K562 (cell line): ENCODE results near the gene IRAG1. TPM values are rescaled to one million over a fixed set of nuclear protein-coding genes. Genes with fewer than 3 reads are reported as not detected.

Experiments
- CBFB ChIP-seq: sonication (generic); formaldehyde crosslinking; IDR thresholded peaks from 2 replicates; pipeline ENCODE4 v1.4.0; 2020; ENCODE audit warnings: mild to moderate bottlenecking, missing genetic modification reagents
- HDAC3 ChIP-seq: fragments of 450-650 bp; IDR thresholded peaks from 2 replicates; pipeline ENCODE4 v1.6.1; 2018; ENCODE audit warnings: borderline replicate concordance, mild to moderate bottlenecking, moderate library complexity; ENCODE audit not compliant: partially characterized antibody
- HEY1 ChIP-seq: fragments of 250-450 bp; sonication (Bioruptor Pico); IDR thresholded peaks from 2 replicates; pipeline ENCODE4 v1.5.0; 2020; ENCODE audit warnings: mild to moderate bottlenecking, moderate library complexity, borderline replicate concordance
- ILF3 ChIP-seq: fragments of 450-650 bp; IDR thresholded peaks from 2 replicates; pipeline ENCODE4 v1.6.1; 2018; ENCODE audit warnings: antibody characterized with exemption, mild to moderate bottlenecking, moderate library complexity, borderline replicate concordance
- NBN ChIP-seq: fragments of 450-650 bp; IDR thresholded peaks from 2 replicates; pipeline ENCODE4 v1.6.1; 2016; ENCODE audit warnings: low read depth, mild to moderate bottlenecking
- NR2C1 ChIP-seq, 2 experiments: fragments of 450-650 bp; IDR thresholded peaks; 2 replicates each; pipeline ENCODE4 v1.6.1; 2017; ENCODE audit warnings: mild to moderate bottlenecking in 2 of 2, antibody characterized with exemption in 1 of 2, inconsistent platforms in 1 of 2, missing compliant biosample characterization in 1 of 2, missing genetic modification characterization in 1 of 2
- PML ChIP-seq: IDR thresholded peaks from 2 replicates; pipeline ENCODE4 v1.6.1; 2012; ENCODE audit warnings: low read length, inconsistent platforms
- POLR3A ChIP-seq: IDR thresholded peaks from 2 replicates; pipeline ENCODE4 v1.6.1; 2011; ENCODE audit warnings: borderline replicate concordance, mild to moderate bottlenecking, moderate library complexity; ENCODE audit not compliant: insufficient read length, insufficient read depth; ENCODE audit errors: extremely low read depth
- ZNF197 ChIP-seq: fragments of 200-800 bp; sonication (Bioruptor generic); IDR thresholded peaks from 2 replicates; pipeline ENCODE4 v1.6.1; 2016; ENCODE audit warnings: low read depth, missing genetic modification characterization, missing compliant biosample characterization
- ZNF23 ChIP-seq: fragments of 250-450 bp; sonication (Bioruptor Pico); IDR thresholded peaks from 2 replicates; pipeline ENCODE4 v1.4.0; 2020; ENCODE audit warnings: mild to moderate bottlenecking
- ZNF24 ChIP-seq: fragments of 450-650 bp; IDR thresholded peaks from 2 replicates; pipeline ENCODE4 v1.6.1; 2016
- ZNF3 ChIP-seq: fragments of 250-450 bp; sonication (Bioruptor Pico); IDR thresholded peaks from 2 replicates; pipeline ENCODE4 v1.5.0; 2021; ENCODE audit warnings: mild to moderate bottlenecking, moderate library complexity
- ZNF354B ChIP-seq: fragments of 250-450 bp; sonication (Bioruptor Pico); IDR thresholded peaks from 2 replicates; pipeline ENCODE4 v1.4.0; 2020
- polyA plus RNA-seq, 8 experiments: library from polyadenylated mRNA; depleted of rRNA in 4 of 8; stranded (reverse) in 5 of 8; unstranded in 3 of 8; fragments of >200 nt; fragmentation: Nextera tagmentation in 2 of 8; fragmentation: Illumina TruSeq in 1 of 8; extraction: Ambion mirVana in 2 of 8; extraction: Trizol in 1 of 8; gene quantifications; 2 replicates each; pipeline versions ENCODE4 v1.2.1 to v1.2.3, GENCODE V29; 2011 to 2014; ENCODE audit warnings: inconsistent platforms in 1 of 8, missing spikeins in 1 of 8
- total RNA-seq, 7 experiments: library from RNA; depleted of rRNA in 6 of 7; stranded (reverse); fragments of >200 nt in 6 of 7; fragmentation: Illumina TruSeq in 2 of 7; extraction: Trizol in 2 of 7; gene quantifications; 2 replicates each; pipeline versions ENCODE4 v1.2.1 to v1.2.3, GENCODE V29; 2011 to 2021; ENCODE audit warnings: low replicate concordance in 1 of 7
- TF ChIP-seq, protein P1 (sequence below): fragments of 250-450 bp; sonication (Bioruptor Pico); IDR thresholded peaks from 2 replicates; pipeline ENCODE4 v1.4.0; 2020; ENCODE audit warnings: borderline replicate concordance
- TF ChIP-seq, protein P2 (sequence below): IDR thresholded peaks from 2 replicates; pipeline ENCODE4 v1.6.1; 2011; ENCODE audit not compliant: insufficient read length; ENCODE audit errors: extremely low read depth
- TF ChIP-seq, protein P3 (sequence below), 2 experiments: IDR thresholded peaks in 1 of 2; conservative IDR thresholded peaks in 1 of 2; 2 replicates each; pipeline ENCODE4 v1.6.1; 2016; ENCODE audit warnings: low read depth in 2 of 2, mild to moderate bottlenecking in 1 of 2, missing compliant biosample characterization in 1 of 2, missing genetic modification characterization in 1 of 2, moderate library complexity in 1 of 2
- TF ChIP-seq, protein P4 (sequence below), 2 experiments: IDR thresholded peaks; 2 replicates each; pipeline ENCODE4 v1.6.1; 2011; ENCODE audit warnings: borderline replicate concordance in 1 of 2, control low read depth in 1 of 2, low read depth in 1 of 2, low read length in 1 of 2, mild to moderate bottlenecking in 1 of 2, mixed read lengths in 1 of 2, moderate library complexity in 1 of 2; ENCODE audit not compliant: insufficient read depth in 1 of 2, insufficient read length in 1 of 2, poor library complexity in 1 of 2, severe bottlenecking in 1 of 2; ENCODE audit errors: extremely low read depth in 1 of 2
- TF ChIP-seq, protein P5 (sequence below): sonication (generic); formaldehyde crosslinking; IDR thresholded peaks from 2 replicates; pipeline ENCODE4 v1.8.0; 2023; ENCODE audit warnings: mild to moderate bottlenecking, missing genetic modification reagents

Gene IRAG1
- total and polyA plus RNA-seq, 9 of the 15 experiments (the other 6 are each of a cell fraction or from before 2014, with no cell fraction given): 0.01 to 0.22 (median 0.09) TPM; not detected in 1

DNA sequence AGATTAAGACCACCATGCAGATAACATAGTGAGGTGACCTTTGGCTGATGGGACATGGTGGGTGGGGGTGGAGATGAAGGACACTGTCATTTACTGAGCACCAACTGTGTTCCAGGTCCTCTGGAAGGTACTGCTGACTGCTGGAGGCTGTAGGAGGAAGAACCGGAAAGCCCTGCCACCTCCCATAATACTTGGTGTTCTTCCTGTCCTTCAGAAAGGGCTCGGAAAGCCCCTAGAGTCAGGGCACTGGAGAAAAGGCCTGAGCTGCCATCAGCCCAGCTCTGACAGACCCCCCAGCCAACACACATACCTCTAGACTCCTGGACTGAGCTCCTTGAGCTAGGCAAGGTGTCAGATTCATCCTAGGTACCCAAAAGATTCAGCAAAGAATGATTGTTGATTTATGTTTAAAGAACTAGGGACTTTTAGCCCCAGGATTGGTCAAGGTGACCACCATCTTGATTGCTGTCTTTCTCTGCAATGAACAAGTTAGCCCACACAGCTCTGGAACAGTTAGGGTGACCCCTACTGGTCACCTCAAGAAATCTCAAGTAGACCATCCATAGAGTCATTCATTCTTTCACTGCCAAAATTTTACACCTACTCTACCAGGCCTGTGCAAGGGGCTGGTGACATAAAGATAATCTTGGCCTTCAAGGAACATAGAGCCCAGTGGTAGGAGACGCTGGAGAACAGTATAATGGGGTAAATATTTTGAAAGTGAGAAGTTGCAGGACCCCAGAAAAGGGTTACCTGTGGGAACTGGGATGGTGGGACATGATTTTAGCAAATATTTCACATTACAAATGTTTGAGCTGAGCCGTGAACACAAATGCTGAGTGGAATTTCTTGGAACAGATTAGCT, 39.4 kb downstream of the IRAG1 start (continued):
- TF ChIP-seq, protein P1, sequence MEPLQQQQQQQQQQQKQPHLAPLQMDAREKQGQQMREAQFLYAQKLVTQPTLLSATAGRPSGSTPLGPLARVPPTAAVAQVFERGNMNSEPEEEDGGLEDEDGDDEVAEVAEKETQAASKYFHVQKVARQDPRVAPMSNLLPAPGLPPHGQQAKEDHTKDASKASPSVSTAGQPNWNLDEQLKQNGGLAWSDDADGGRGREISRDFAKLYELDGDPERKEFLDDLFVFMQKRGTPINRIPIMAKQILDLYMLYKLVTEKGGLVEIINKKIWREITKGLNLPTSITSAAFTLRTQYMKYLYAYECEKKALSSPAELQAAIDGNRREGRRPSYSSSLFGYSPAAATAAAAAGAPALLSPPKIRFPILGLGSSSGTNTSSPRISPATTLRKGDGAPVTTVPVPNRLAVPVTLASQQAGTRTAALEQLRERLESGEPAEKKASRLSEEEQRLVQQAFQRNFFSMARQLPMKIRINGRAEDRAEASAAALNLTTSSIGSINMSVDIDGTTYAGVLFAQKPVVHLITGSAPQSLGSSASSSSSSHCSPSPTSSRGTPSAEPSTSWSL: no peak
- TF ChIP-seq PML (no peak), POLR3A (no peak), NR2C1 (IDR thresholded peaks at IDR 0.05) (no peak), NR2C1 (tag; IDR thresholded peaks at IDR 0.05) (peak; percentile 24; the same call in 1 of the 2 replicates), ZNF3 (CRISPR knock-in tag) (no peak), HEY1 (no peak), ZNF354B (no peak), ZNF197 (CRISPR knock-in tag) (no peak), ZNF24 (peak; percentile 98), ZNF23 (CRISPR knock-in tag) (no peak), ILF3 (no peak), HDAC3 (no peak), CBFB (CRISPR knock-in tag) (no peak), NBN (no peak)
- TF ChIP-seq, protein P2, sequence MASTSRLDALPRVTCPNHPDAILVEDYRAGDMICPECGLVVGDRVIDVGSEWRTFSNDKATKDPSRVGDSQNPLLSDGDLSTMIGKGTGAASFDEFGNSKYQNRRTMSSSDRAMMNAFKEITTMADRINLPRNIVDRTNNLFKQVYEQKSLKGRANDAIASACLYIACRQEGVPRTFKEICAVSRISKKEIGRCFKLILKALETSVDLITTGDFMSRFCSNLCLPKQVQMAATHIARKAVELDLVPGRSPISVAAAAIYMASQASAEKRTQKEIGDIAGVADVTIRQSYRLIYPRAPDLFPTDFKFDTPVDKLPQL: no peak
- TF ChIP-seq, protein P3, sequence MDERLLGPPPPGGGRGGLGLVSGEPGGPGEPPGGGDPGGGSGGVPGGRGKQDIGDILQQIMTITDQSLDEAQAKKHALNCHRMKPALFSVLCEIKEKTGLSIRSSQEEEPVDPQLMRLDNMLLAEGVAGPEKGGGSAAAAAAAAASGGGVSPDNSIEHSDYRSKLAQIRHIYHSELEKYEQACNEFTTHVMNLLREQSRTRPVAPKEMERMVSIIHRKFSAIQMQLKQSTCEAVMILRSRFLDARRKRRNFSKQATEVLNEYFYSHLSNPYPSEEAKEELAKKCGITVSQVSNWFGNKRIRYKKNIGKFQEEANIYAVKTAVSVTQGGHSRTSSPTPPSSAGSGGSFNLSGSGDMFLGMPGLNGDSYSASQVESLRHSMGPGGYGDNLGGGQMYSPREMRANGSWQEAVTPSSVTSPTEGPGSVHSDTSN (CRISPR knock-in tag; IDR thresholded peaks at IDR 0.05; ENCODE audit: low read depth): no peak
- TF ChIP-seq, protein P3 (tag; conservative IDR thresholded peaks at IDR 0.05; ENCODE audit: low read depth): peak; percentile 61
- TF ChIP-seq, protein P4, sequence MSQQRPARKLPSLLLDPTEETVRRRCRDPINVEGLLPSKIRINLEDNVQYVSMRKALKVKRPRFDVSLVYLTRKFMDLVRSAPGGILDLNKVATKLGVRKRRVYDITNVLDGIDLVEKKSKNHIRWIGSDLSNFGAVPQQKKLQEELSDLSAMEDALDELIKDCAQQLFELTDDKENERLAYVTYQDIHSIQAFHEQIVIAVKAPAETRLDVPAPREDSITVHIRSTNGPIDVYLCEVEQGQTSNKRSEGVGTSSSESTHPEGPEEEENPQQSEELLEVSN (IDR thresholded peaks at IDR 0.05; ENCODE audit: borderline replicate concordance in 1 of 2, extremely low read depth in 1 of 2, insufficient read depth in 1 of 2, insufficient read length in 1 of 2, low read depth in 1 of 2, low read length in 1 of 2, poor library complexity in 1 of 2, severe bottlenecking in 1 of 2): no peak
- TF ChIP-seq, protein P5, sequence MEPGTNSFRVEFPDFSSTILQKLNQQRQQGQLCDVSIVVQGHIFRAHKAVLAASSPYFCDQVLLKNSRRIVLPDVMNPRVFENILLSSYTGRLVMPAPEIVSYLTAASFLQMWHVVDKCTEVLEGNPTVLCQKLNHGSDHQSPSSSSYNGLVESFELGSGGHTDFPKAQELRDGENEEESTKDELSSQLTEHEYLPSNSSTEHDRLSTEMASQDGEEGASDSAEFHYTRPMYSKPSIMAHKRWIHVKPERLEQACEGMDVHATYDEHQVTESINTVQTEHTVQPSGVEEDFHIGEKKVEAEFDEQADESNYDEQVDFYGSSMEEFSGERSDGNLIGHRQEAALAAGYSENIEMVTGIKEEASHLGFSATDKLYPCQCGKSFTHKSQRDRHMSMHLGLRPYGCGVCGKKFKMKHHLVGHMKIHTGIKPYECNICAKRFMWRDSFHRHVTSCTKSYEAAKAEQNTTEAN (CRISPR knock-in tag): no peak
